Smooth muscle cell (in vitro differentiated cells): Measurements from ENCODE around the gene TECPR1. TPM values are rescaled to one million over a fixed set of nuclear protein-coding genes. Genes with fewer than 3 reads are reported as not detected.

ENCODE experiments used
- DNase-seq: peaks from one replicate; lab custom pipeline; 2025; ENCODE audit not compliant: unreplicated experiment; lab: John Stamatoyannopoulos, UW
- H2AFZ ChIP-seq: fragments of 200-600 bp; sonication (generic); 2 replicates; pipeline ENCODE4 v1.6.0; 2016; ENCODE audit warnings: antibody characterized with exemption, low read depth, mild to moderate bottlenecking
- H3F3A ChIP-seq: fragments of 200-600 bp; sonication (generic); 2 replicates; pipeline ENCODE4 v1.6.0; 2017; ENCODE audit warnings: antibody characterized with exemption, low read depth
- H3K27ac ChIP-seq: fragments of 200-600 bp; sonication (generic); 2 replicates; pipeline ENCODE4 v1.5.1; 2016; ENCODE audit warnings: low read depth, mild to moderate bottlenecking
- H3K27me3 ChIP-seq: fragments of 200-600 bp; sonication (generic); 2 replicates; pipeline ENCODE4 v1.6.1; 2016; ENCODE audit warnings: low read depth, mild to moderate bottlenecking
- H3K36me3 ChIP-seq: fragments of 200-600 bp; sonication (generic); 2 replicates; pipeline ENCODE4 v1.5.1; 2016; ENCODE audit warnings: low read depth
- H3K4me1 ChIP-seq: fragments of 200-600 bp; sonication (generic); 2 replicates; pipeline ENCODE4 v1.5.1; 2016; ENCODE audit warnings: low read depth
- H3K4me2 ChIP-seq: fragments of 200-600 bp; sonication (generic); 2 replicates; pipeline ENCODE4 v1.6.0; 2016; ENCODE audit warnings: mild to moderate bottlenecking
- H3K4me3 ChIP-seq: fragments of 200-600 bp; sonication (generic); 2 replicates; pipeline ENCODE4 v1.5.1; 2016; ENCODE audit warnings: mild to moderate bottlenecking
- H3K79me2 ChIP-seq: fragments of 200-600 bp; sonication (generic); 2 replicates; pipeline ENCODE4 v1.6.0; 2016; ENCODE audit warnings: low read depth, mild to moderate bottlenecking
- H3K9ac ChIP-seq: fragments of 200-600 bp; sonication (generic); 2 replicates; pipeline ENCODE4 v1.6.0; 2016; ENCODE audit warnings: low read depth
- H3K9me3 ChIP-seq: fragments of 200-600 bp; sonication (generic); replicated peaks from 2 replicates; pipeline ENCODE4 v1.5.1; 2016; ENCODE audit warnings: low read depth
- H4K20me1 ChIP-seq: fragments of 200-600 bp; sonication (generic); 2 replicates; pipeline ENCODE4 v1.6.0; 2016; ENCODE audit warnings: low read depth
- WGBS: methylation state at CpG from one replicate; pipeline ENCODE4 v1.1.7; 2016; ENCODE audit warnings: low lambda C conversion rate; 5-methylcytosine and 5-hydroxymethylcytosine counted together
- polyA plus RNA-seq: library from polyadenylated mRNA; unstranded; fragments of >200 nt; fragmentation: Nextera tagmentation; extraction: Ambion mirVana; gene quantifications from 2 replicates; pipeline ENCODE4 v1.2.1, GENCODE V29; 2016
- total RNA-seq: library from RNA; depleted of rRNA; stranded (reverse); fragments of >200 nt; gene quantifications from 2 replicates; pipeline ENCODE4 v1.2.3, GENCODE V29; 2014
- TF ChIP-seq, protein P1 (sequence below): fragments of 200-600 bp; sonication (generic); IDR thresholded peaks from 2 replicates; pipeline ENCODE4 v1.5.1; 2017; ENCODE audit warnings: borderline replicate concordance, mild to moderate bottlenecking, antibody characterized with exemption; ENCODE audit not compliant: insufficient read depth, poor library complexity, severe bottlenecking

TECPR1 gene
- total and polyA plus RNA-seq, 2 experiments from 2014 or later = 8.9 to 33.1 TPM

GRCh38 chr7:98214811-98215321 is 37.2 kb downstream of the TECPR1 start:
- no peak for DNase-seq
- Histone ChIP-seq H3K9ac (no peak overlapping the region), H3F3A (no peaks in the 10 kb centered on the region), H3K27me3 (no peaks in the 10 kb centered on the region), H3K4me1 (peaks cover 12% of the 10 kb centered on the region), H3K9me3 (no peaks in the 10 kb centered on the region), H3K36me3 (no peaks in the 10 kb centered on the region), H2AFZ (no peak overlapping the region), H3K27ac (no peak overlapping the region), H4K20me1 (no peaks in the 10 kb centered on the region), H3K79me2 (no peaks in the 10 kb centered on the region), H3K4me3 (no peak overlapping the region), H3K4me2 (no peak overlapping the region)
- TF ChIP-seq, protein P1, sequence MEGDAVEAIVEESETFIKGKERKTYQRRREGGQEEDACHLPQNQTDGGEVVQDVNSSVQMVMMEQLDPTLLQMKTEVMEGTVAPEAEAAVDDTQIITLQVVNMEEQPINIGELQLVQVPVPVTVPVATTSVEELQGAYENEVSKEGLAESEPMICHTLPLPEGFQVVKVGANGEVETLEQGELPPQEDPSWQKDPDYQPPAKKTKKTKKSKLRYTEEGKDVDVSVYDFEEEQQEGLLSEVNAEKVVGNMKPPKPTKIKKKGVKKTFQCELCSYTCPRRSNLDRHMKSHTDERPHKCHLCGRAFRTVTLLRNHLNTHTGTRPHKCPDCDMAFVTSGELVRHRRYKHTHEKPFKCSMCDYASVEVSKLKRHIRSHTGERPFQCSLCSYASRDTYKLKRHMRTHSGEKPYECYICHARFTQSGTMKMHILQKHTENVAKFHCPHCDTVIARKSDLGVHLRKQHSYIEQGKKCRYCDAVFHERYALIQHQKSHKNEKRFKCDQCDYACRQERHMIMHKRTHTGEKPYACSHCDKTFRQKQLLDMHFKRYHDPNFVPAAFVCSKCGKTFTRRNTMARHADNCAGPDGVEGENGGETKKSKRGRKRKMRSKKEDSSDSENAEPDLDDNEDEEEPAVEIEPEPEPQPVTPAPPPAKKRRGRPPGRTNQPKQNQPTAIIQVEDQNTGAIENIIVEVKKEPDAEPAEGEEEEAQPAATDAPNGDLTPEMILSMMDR = no peak
- 95% methylated on average over 27 of the region's 27 CpGs for WGBS

- 97% methylated on average over 25 of the region's 25 CpGs for WGBS
- H3K27ac ChIP-seq = no peak overlapping the region
- peaks cover 12% of the 10 kb centered on the region for H3K4me1 ChIP-seq
- H3K27me3 ChIP-seq = no peaks in the 10 kb centered on the region
- no peaks in the 10 kb centered on the region for H4K20me1 ChIP-seq
- no peaks in the 10 kb centered on the region for H3K36me3 ChIP-seq
- no peaks in the 10 kb centered on the region for H3K79me2 ChIP-seq
- H3K9ac ChIP-seq = no peak overlapping the region
- no peak overlapping the region for H2AFZ ChIP-seq
- no peak overlapping the region for H3K4me2 ChIP-seq
- no peaks in the 10 kb centered on the region for H3K9me3 ChIP-seq
- no peak overlapping the region for H3K4me3 ChIP-seq
- TF ChIP-seq, protein P1 = no peak
- DNase-seq = no peak
- no peaks in the 10 kb centered on the region for H3F3A ChIP-seq
These were observed 37.9 kb downstream of the TECPR1 start for GRCh38 chr7:98213888-98214810.

DNA sequence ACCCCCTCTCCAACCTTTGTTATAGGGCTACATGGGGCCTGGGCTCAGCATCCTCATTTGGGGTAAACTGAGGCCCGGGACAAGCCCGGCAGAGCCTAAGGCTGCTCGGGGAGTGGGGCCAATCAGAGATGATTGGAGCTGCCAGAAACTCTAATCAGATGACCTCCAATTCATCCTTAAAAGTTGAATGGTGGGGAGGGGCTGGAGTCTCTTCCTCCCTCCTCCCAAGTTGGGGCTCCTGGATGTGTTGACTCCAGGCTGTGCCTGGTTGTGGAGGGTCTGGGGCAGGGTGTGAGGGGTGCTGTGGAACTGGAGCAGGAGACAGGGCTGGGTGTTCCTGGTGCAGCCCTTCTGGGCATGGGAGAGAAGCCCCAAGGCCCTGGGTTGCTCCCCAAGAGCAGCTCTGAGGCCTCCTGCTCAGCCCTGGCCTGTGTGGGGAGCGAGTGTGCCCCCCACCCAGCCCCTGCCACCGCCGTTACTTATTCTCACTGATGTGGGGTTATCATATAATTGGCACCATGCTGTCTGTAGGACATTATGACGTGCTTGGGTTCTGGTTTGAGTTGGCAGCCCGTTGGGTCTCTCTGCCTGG is 38.6 kb downstream of the TECPR1 start:
- no peaks in the 10 kb centered on the region for H3K79me2 ChIP-seq
- H3K9me3 ChIP-seq = no peaks in the 10 kb centered on the region
- no peak overlapping the region for H2AFZ ChIP-seq
- no peak overlapping the region for H3K4me3 ChIP-seq
- WGBS = 96% methylated on average over 8 of the region's 8 CpGs
- no peak overlapping the region for H3K27ac ChIP-seq
- peaks cover 7% of the 10 kb centered on the region for H3K4me1 ChIP-seq
- no peak overlapping the region for H3K9ac ChIP-seq
- DNase-seq = no peak
- no peaks in the 10 kb centered on the region for H4K20me1 ChIP-seq
- no peaks in the 10 kb centered on the region for H3K36me3 ChIP-seq
- no peaks in the 10 kb centered on the region for H3K27me3 ChIP-seq
- H3K4me2 ChIP-seq = no peak overlapping the region
- TF ChIP-seq, protein P1 = no peak
- no peaks in the 10 kb centered on the region for H3F3A ChIP-seq
